CD14-positive monocyte (primary cell): ENCODE results near the gene PLCH2. TPM values are rescaled to one million over a fixed set of nuclear protein-coding genes. Genes with fewer than 3 reads are reported as not detected.

ENCODE experiments used
- DNase-seq, 3 donors: peaks; one replicate each; pipeline ENCODE4 v3.0.0-alpha.2; 2011 to 2022
- H2AFZ ChIP-seq: 2 replicates; pipeline ENCODE4 v1.6.0; 2012; ENCODE audit warnings: mild to moderate bottlenecking, low read depth, low read length, inconsistent platforms; ENCODE audit not compliant: insufficient read depth, poor library complexity, severe bottlenecking
- H3K27ac ChIP-seq, 2 donors: 1 replicate in 1 of 2; 2 replicates in 1 of 2; pipeline ENCODE4 v1.5.1; 2012 to 2013; ENCODE audit warnings: low read length in 2 of 2, control low read depth in 1 of 2, inconsistent platforms in 1 of 2, low read depth in 1 of 2, mild to moderate bottlenecking in 1 of 2
- H3K27me3 ChIP-seq, 2 donors: one replicate each; pipeline versions ENCODE4 v1.6.0 to v1.6.1; 2011 to 2013; ENCODE audit warnings: low read length in 2 of 2; ENCODE audit not compliant: control insufficient read depth in 2 of 2, insufficient read depth in 2 of 2
- H3K36me3 ChIP-seq, 2 donors: replicated peaks in 1 of 2; 1 replicate in 1 of 2; 2 replicates in 1 of 2; pipeline versions ENCODE4 v1.5.1 to v1.6.1; 2012 to 2013; ENCODE audit warnings: low read length in 2 of 2, control low read depth in 1 of 2, inconsistent platforms in 1 of 2, mild to moderate bottlenecking in 1 of 2; ENCODE audit not compliant: insufficient read depth in 2 of 2, control insufficient read depth in 1 of 2
- H3K4me1 ChIP-seq, 2 donors: 1 replicate in 1 of 2; 2 replicates in 1 of 2; pipeline versions ENCODE4 v1.5.1 to v1.6.1; 2012 to 2013; ENCODE audit warnings: low read length in 2 of 2, control low read depth in 1 of 2, inconsistent platforms in 1 of 2, mild to moderate bottlenecking in 1 of 2, moderate library complexity in 1 of 2; ENCODE audit not compliant: insufficient read depth in 2 of 2, control insufficient read depth in 1 of 2
- H3K4me2 ChIP-seq: replicated peaks from 2 replicates; pipeline ENCODE3; 2012; ENCODE audit warnings: low read length, moderate library complexity, mild to moderate bottlenecking; ENCODE audit not compliant: poor library complexity, severe bottlenecking; ENCODE audit errors: extremely low read depth
- H3K4me3 ChIP-seq, 3 experiments: fragments of 200-600 bp in 1 of 3; sonication (generic) in 1 of 3; replicated peaks in 1 of 3; 1 replicate in 2 of 3; 2 replicates in 1 of 3; pipeline ENCODE4 v1.5.1; 2011 to 2013; ENCODE audit warnings: low read length in 3 of 3, mild to moderate bottlenecking in 3 of 3, control low read depth in 2 of 3, low read depth in 2 of 3, inconsistent platforms in 1 of 3, moderate library complexity in 1 of 3
- H3K79me2 ChIP-seq: 2 replicates; pipeline ENCODE4 v1.6.0; 2012; ENCODE audit warnings: mild to moderate bottlenecking, control low read depth, inconsistent platforms, low read length, moderate library complexity; ENCODE audit not compliant: insufficient read depth
- H3K9ac ChIP-seq: 2 replicates; pipeline ENCODE4 v1.6.0; 2017; ENCODE audit warnings: low read length, mild to moderate bottlenecking; ENCODE audit not compliant: insufficient read depth, poor library complexity, severe bottlenecking
- H3K9me3 ChIP-seq, 2 donors: replicated peaks in 1 of 2; 1 replicate in 1 of 2; 2 replicates in 1 of 2; pipeline versions ENCODE4 v1.5.1 to v1.6.1; 2012 to 2013; ENCODE audit warnings: low read length in 2 of 2, control low read depth in 1 of 2; ENCODE audit not compliant: control insufficient read depth in 1 of 2, insufficient read depth in 1 of 2
- H4K20me1 ChIP-seq: 2 replicates; pipeline ENCODE4 v1.6.0; 2012; ENCODE audit warnings: mild to moderate bottlenecking, low read length, control low read depth, moderate library complexity; ENCODE audit not compliant: insufficient read depth
- H3K27ac Mint-ChIP-seq, 7 donors: one replicate each; pipeline ENCODE4 v1.8.0; 2020; ENCODE audit warnings: mild to moderate bottlenecking in 7 of 7, mixed read lengths in 7 of 7, moderate library complexity in 6 of 7, inconsistent platforms in 2 of 7
- H3K27me3 Mint-ChIP-seq, 3 donors: one replicate each; pipeline ENCODE4 v1.8.0; 2021 to 2022; ENCODE audit warnings: low read depth in 3 of 3, mild to moderate bottlenecking in 3 of 3, mixed read lengths in 3 of 3, moderate library complexity in 3 of 3, inconsistent platforms in 1 of 3
- H3K36me3 Mint-ChIP-seq, 2 donors: one replicate each; pipeline ENCODE4 v1.8.0; 2020; ENCODE audit warnings: mixed read lengths in 2 of 2, inconsistent platforms in 1 of 2, mild to moderate bottlenecking in 1 of 2
- H3K4me1 Mint-ChIP-seq: one replicate; pipeline ENCODE4 v1.8.0; 2020; ENCODE audit warnings: mild to moderate bottlenecking, mixed read lengths
- H3K4me3 Mint-ChIP-seq, 2 donors: one replicate each; pipeline ENCODE4 v1.8.0; 2020; ENCODE audit warnings: mild to moderate bottlenecking in 2 of 2, mixed read lengths in 2 of 2, moderate library complexity in 1 of 2
- H3K9me3 Mint-ChIP-seq, 7 donors: one replicate each; pipeline ENCODE4 v1.8.0; 2020 to 2022; ENCODE audit warnings: mixed read lengths in 7 of 7, mild to moderate bottlenecking in 6 of 7, moderate library complexity in 6 of 7, inconsistent platforms in 2 of 7
- WGBS: methylation state at CpG from one replicate; pipeline ENCODE4 v1.1.5; 2013; ENCODE audit warnings: missing lambda C conversion rate; ENCODE audit not compliant: insufficient coverage; 5-methylcytosine and 5-hydroxymethylcytosine counted together
- intact Hi-C, 2 donors: fragments of 100-400 bp; cut with micrococcal nuclease; formaldehyde crosslinking; loops; one replicate each; pipeline versions ENCODE4 v1.15.0 to v1.15.1; 2023
- polyA plus RNA-seq, 3 donors: library from polyadenylated mRNA; depleted of rRNA in 1 of 3; unstranded in 2 of 3; stranded (reverse) in 1 of 3; fragments of 300-500 nt in 2 of 3; fragments of >200 nt in 1 of 3; fragmentation: Illumina TruSeq in 2 of 3; gene quantifications; 1 replicate in 2 of 3; 2 replicates in 1 of 3; pipeline ENCODE4 v1.2.3, GENCODE V29; 2012 to 2021
- TF ChIP-seq, protein P1 (sequence below): fragments of 200-600 bp; IDR thresholded peaks from one replicate; pipeline ENCODE4 v1.8.0; 2022; ENCODE audit warnings: antibody characterized with exemption, mild to moderate bottlenecking

PLCH2 gene
- polyA plus RNA-seq, 3 donors = 1.2 TPM; not detected in 2

DNA sequence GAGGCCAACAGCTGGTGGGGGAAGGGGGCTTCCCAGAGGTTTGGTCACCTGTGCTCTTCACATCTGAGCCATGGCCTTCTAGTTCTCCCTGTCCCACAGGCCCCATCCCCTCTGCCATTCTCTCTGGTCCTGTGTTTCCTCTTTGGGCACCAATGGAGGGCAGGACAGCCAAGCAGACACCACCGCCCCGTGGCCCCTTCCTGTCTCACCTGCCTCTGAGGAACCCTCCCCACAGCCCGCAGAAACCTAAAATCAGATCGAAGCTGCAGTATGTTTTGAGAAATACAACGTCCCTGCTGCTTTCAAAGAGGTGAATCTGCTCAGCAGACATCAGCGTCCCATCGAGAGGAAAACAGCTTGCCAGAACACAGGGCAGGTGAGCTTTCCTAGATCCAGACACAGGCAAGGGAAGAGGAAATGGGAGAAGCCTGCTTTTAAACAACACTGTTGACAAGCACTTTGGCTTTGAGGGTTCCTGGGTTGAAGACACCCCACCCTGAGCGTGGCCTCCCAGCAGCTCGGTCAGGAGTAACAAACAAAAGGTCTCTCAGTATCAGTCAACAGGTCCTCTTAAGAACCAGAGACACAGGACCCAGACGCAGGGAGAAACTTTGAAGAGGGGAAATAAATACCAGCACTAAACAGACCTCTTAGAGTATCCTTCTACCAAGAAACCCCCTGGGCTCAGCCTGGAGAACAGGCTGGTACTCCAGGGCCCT, 48.0 kb downstream of the PLCH2 start:
- Histone ChIP-seq H3K4me2 (peak overlapping the region; percentile 96), H2AFZ (no peak overlapping the region), H3K9ac (no peak overlapping the region), H3K4me1 (peaks cover 26 to 32% of the 10 kb centered on the region in 2 donors), H3K27me3 (peaks cover 15 to 24% of the 10 kb centered on the region in 2 donors), H3K9me3 (no peaks in the 10 kb centered on the region), H3K79me2 (peaks cover 46% of the 10 kb centered on the region), H3K27ac (no peak overlapping the region), H3K36me3 (peaks cover 24 to 37% of the 10 kb centered on the region in 2 donors), H3K4me3 (no peak overlapping the region), H4K20me1 (peaks cover 74% of the 10 kb centered on the region)
- TF ChIP-seq, protein P1, sequence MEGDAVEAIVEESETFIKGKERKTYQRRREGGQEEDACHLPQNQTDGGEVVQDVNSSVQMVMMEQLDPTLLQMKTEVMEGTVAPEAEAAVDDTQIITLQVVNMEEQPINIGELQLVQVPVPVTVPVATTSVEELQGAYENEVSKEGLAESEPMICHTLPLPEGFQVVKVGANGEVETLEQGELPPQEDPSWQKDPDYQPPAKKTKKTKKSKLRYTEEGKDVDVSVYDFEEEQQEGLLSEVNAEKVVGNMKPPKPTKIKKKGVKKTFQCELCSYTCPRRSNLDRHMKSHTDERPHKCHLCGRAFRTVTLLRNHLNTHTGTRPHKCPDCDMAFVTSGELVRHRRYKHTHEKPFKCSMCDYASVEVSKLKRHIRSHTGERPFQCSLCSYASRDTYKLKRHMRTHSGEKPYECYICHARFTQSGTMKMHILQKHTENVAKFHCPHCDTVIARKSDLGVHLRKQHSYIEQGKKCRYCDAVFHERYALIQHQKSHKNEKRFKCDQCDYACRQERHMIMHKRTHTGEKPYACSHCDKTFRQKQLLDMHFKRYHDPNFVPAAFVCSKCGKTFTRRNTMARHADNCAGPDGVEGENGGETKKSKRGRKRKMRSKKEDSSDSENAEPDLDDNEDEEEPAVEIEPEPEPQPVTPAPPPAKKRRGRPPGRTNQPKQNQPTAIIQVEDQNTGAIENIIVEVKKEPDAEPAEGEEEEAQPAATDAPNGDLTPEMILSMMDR = no peak
- Mint-ChIP-seq H3K36me3 (peaks cover 35 to 44% of the 10 kb centered on the region in 2 donors), H3K27ac (peak overlapping the region in 1 of 7 donors; percentile 75), H3K27me3 (peaks cover 21 to 25% (median 23%) of the 10 kb centered on the region in 3 donors), H3K4me1 (peaks cover 30% of the 10 kb centered on the region), H3K4me3 (peak overlapping the region in 1 of 2 donors; percentile 88), H3K9me3 (peaks cover 0 to 6% (median 0%) of the 10 kb centered on the region in 7 donors)
- intact Hi-C loops = loop anchor here (5.0 to 10.0 kb wide), 2 partner anchors 132 to 319 kb away; partner anchors contain the start of genes MORN1 (in 1 of the 2) and RER1 (in 1 of the 2)
- WGBS = 75% methylated on average over 9 of the region's 10 CpGs
- DNase-seq = no peak

- peak overlapping the region; percentile 79 for H3K9ac ChIP-seq
- H3K4me2 ChIP-seq = peak overlapping the region; percentile 96
- H3K4me1 ChIP-seq = peaks cover 31 to 42% of the 10 kb centered on the region in 2 donors
- Mint-ChIP-seq H3K4me1 (peaks cover 31% of the 10 kb centered on the region), H3K27ac (peak overlapping the region in 5 of 7 donors; percentile 20 to 91 (median 21)), H3K27me3 (peaks cover 23 to 39% (median 30%) of the 10 kb centered on the region in 3 donors), H3K4me3 (peak overlapping the region; percentile 82 to 88), H3K36me3 (peaks cover 26 to 32% of the 10 kb centered on the region in 2 donors), H3K9me3 (peaks cover 0 to 8% (median 0%) of the 10 kb centered on the region in 7 donors)
- no peaks in the 10 kb centered on the region for H3K9me3 ChIP-seq
- peaks cover 18 to 30% of the 10 kb centered on the region in 2 donors for H3K27me3 ChIP-seq
- WGBS = 8% methylated on average over 20 of the region's 20 CpGs
- peaks cover 63% of the 10 kb centered on the region for H4K20me1 ChIP-seq
- no peak for DNase-seq
- peak overlapping the region; percentile 71 for H2AFZ ChIP-seq
- peak overlapping the region; percentile 64 to 91 (median 67) for H3K4me3 ChIP-seq
- intact Hi-C loops = loop anchor here (5.0 to 10.0 kb wide), 5 partner anchors 62 to 321 kb away; partner anchors contain the start of genes MORN1 (in 1 of the 2), PEX10 (in 1 of the 2), PRXL2B (in 1 of the 2) and RER1 (in 1 of the 2)
- peaks cover 12 to 23% of the 10 kb centered on the region in 2 donors for H3K36me3 ChIP-seq
- peak overlapping the region in 1 of 2 donors; percentile 74 for H3K27ac ChIP-seq
- peaks cover 46% of the 10 kb centered on the region for H3K79me2 ChIP-seq
- TF ChIP-seq, protein P1 = no peak
Observed at GRCh38 chr1:2525572-2525919, 49.5 kb downstream of the PLCH2 start.
